Ectodermal cell (in vitro differentiated cells): Measurements from ENCODE around the gene ITPR3.

ENCODE experiments used
- H3K27ac ChIP-seq: 2 replicates; pipeline ENCODE4 v1.7.0; 2013; ENCODE audit warnings: mild to moderate bottlenecking, low read depth, low read length; ENCODE audit not compliant: insufficient read depth, poor library complexity, severe bottlenecking
- H3K27me3 ChIP-seq: 2 replicates; pipeline ENCODE4 v1.7.0; 2013; ENCODE audit warnings: mild to moderate bottlenecking, low read length; ENCODE audit not compliant: insufficient read depth, control insufficient read depth, poor library complexity, severe bottlenecking
- H3K36me3 ChIP-seq: one replicate; pipeline ENCODE4 v1.7.0; 2013; ENCODE audit warnings: low read length; ENCODE audit not compliant: control insufficient read depth, insufficient read depth
- H3K4me1 ChIP-seq: one replicate; pipeline ENCODE4 v1.7.0; 2013; ENCODE audit warnings: low read length; ENCODE audit not compliant: control insufficient read depth, insufficient read depth
- H3K4me3 ChIP-seq: 2 replicates; pipeline ENCODE4 v1.7.0; 2013; ENCODE audit warnings: low read depth, low read length, control low read depth; ENCODE audit not compliant: insufficient read depth
- H3K9me3 ChIP-seq: 2 replicates; pipeline ENCODE4 v1.7.0; 2013; ENCODE audit warnings: mild to moderate bottlenecking, low read length, moderate library complexity; ENCODE audit not compliant: control insufficient read depth
- WGBS, 2 experiments: methylation state at CpG; one replicate each; pipeline ENCODE4 v1.1.7; 2013; ENCODE audit warnings: missing lambda C conversion rate in 2 of 2; 5-methylcytosine and 5-hydroxymethylcytosine counted together

The ITPR3 gene

GRCh38 chr6:33696548-33697518 is 75.7 kb downstream of the ITPR3 start:
- WGBS, 2 experiments = 88 to 90% methylated on average over 15 of the region's 15 CpGs
- H3K4me3 ChIP-seq = no peak overlapping the region
- H3K4me1 ChIP-seq = peaks cover 30% of the 10 kb centered on the region
- no peaks in the 10 kb centered on the region for H3K9me3 ChIP-seq
- no peaks in the 10 kb centered on the region for H3K27me3 ChIP-seq
- peaks cover 14% of the 10 kb centered on the region for H3K36me3 ChIP-seq
- no peak overlapping the region for H3K27ac ChIP-seq

- no peaks in the 10 kb centered on the region for H3K9me3 ChIP-seq
- H3K36me3 ChIP-seq = peaks cover 14% of the 10 kb centered on the region
- H3K27ac ChIP-seq = no peak overlapping the region
- no peak overlapping the region for H3K4me3 ChIP-seq
- H3K4me1 ChIP-seq = peaks cover 20% of the 10 kb centered on the region
- H3K27me3 ChIP-seq = no peaks in the 10 kb centered on the region
- WGBS, 2 experiments = 96 to 97% methylated on average over 10 of the region's 10 CpGs
Measured at GRCh38 chr6:33697845-33698244, 76.7 kb downstream of the ITPR3 start.

GRCh38 chr6:33698494-33698893 is 77.4 kb downstream of the ITPR3 start:
- Histone ChIP-seq H3K27ac (no peak overlapping the region), H3K36me3 (peaks cover 14% of the 10 kb centered on the region), H3K9me3 (no peaks in the 10 kb centered on the region), H3K27me3 (no peaks in the 10 kb centered on the region), H3K4me1 (peaks cover 14% of the 10 kb centered on the region), H3K4me3 (no peak overlapping the region)
- WGBS, 2 experiments = 93 to 95% methylated on average over 9 of the region's 10 CpGs

- H3K36me3 ChIP-seq = peaks cover 14% of the 10 kb centered on the region
- no peaks in the 10 kb centered on the region for H3K9me3 ChIP-seq
- 94 to 96% methylated on average over 7 to 8 of the region's 8 CpGs for WGBS, 2 experiments
- H3K4me3 ChIP-seq = no peak overlapping the region
- no peaks in the 10 kb centered on the region for H3K27me3 ChIP-seq
- H3K27ac ChIP-seq = no peak overlapping the region
- peaks cover 7% of the 10 kb centered on the region for H3K4me1 ChIP-seq
Measured at GRCh38 chr6:33699131-33699530, 78.0 kb downstream of the ITPR3 start.

- no peaks in the 10 kb centered on the region for H3K27me3 ChIP-seq
- no peaks in the 10 kb centered on the region for H3K9me3 ChIP-seq
- peaks cover 17% of the 10 kb centered on the region for H3K36me3 ChIP-seq
- 88 to 98% methylated on average over 4 to 5 of the region's 5 CpGs for WGBS, 2 experiments
- H3K4me3 ChIP-seq = no peak overlapping the region
- H3K4me1 ChIP-seq = peaks cover 3% of the 10 kb centered on the region
- H3K27ac ChIP-seq = no peak overlapping the region
Measured at GRCh38 chr6:33699739-33700138, 78.6 kb downstream of the ITPR3 start.

- H3K9me3 ChIP-seq = no peaks in the 10 kb centered on the region
- peaks cover 3% of the 10 kb centered on the region for H3K4me1 ChIP-seq
- H3K27me3 ChIP-seq = no peaks in the 10 kb centered on the region
- no peak overlapping the region for H3K4me3 ChIP-seq
- H3K27ac ChIP-seq = no peak overlapping the region
- H3K36me3 ChIP-seq = peaks cover 17% of the 10 kb centered on the region
- WGBS, 2 experiments = 30 to 44% methylated on average over 8 to 10 of the region's 10 CpGs
Measured at GRCh38 chr6:33700391-33701050, 79.4 kb downstream of the ITPR3 start.

GRCh38 chr6:33702345-33702977 is 81.3 kb downstream of the ITPR3 start:
- H3K36me3 ChIP-seq = peaks cover 12% of the 10 kb centered on the region
- H3K9me3 ChIP-seq = no peaks in the 10 kb centered on the region
- WGBS, 2 experiments = 90 to 92% methylated on average over 1 of the region's 1 CpG
- no peaks in the 10 kb centered on the region for H3K27me3 ChIP-seq
- H3K27ac ChIP-seq = no peak overlapping the region
- H3K4me1 ChIP-seq = peaks cover 3% of the 10 kb centered on the region
- no peak overlapping the region for H3K4me3 ChIP-seq

- Histone ChIP-seq H3K4me1 (peaks cover 3% of the 10 kb centered on the region), H3K27me3 (no peaks in the 10 kb centered on the region), H3K9me3 (no peaks in the 10 kb centered on the region), H3K36me3 (peaks cover 24% of the 10 kb centered on the region), H3K27ac (no peak overlapping the region), H3K4me3 (no peak overlapping the region)
- 89% methylated on average over 11 of the region's 11 CpGs for WGBS, 2 experiments
Measured at GRCh38 chr6:33704215-33705066, 83.3 kb downstream of the ITPR3 start.

- Histone ChIP-seq H3K36me3 (peaks cover 23% of the 10 kb centered on the region), H3K4me1 (peaks cover 4% of the 10 kb centered on the region), H3K27me3 (no peaks in the 10 kb centered on the region), H3K27ac (no peak overlapping the region), H3K4me3 (no peak overlapping the region), H3K9me3 (no peaks in the 10 kb centered on the region)
- 90% methylated on average over 9 of the region's 9 CpGs for WGBS, 2 experiments
Measured at GRCh38 chr6:33705268-33705885, 84.3 kb downstream of the ITPR3 start.
